ENCODE measurements around the gene TMEM134. TPM values are rescaled to one million over a fixed set of nuclear protein-coding genes. Genes with fewer than 3 reads are reported as not detected.
A peak's percentile ranks its signal among the peaks of the same experiment; 100 is the strongest.

Gene TMEM134
- total and polyA plus RNA-seq, 9 of the 15 experiments (the other 6 are each of a cell fraction or from before 2014, with no cell fraction given) = 0.63 to 48.4 (median 10.7) TPM

GRCh38 chr11:67510023-67510345 lies 40.9 kb upstream of the TMEM134 start (continued):
- TF ChIP-seq E2F6 (IDR thresholded peaks at IDR 0.05; ENCODE audit: borderline replicate concordance in 1 of 2, extremely low read depth in 1 of 2, insufficient read depth in 1 of 2, insufficient read length in 1 of 2, low read depth in 1 of 2, low read length in 1 of 2, poor library complexity in 1 of 2, severe bottlenecking in 1 of 2) = no peak

DNA sequence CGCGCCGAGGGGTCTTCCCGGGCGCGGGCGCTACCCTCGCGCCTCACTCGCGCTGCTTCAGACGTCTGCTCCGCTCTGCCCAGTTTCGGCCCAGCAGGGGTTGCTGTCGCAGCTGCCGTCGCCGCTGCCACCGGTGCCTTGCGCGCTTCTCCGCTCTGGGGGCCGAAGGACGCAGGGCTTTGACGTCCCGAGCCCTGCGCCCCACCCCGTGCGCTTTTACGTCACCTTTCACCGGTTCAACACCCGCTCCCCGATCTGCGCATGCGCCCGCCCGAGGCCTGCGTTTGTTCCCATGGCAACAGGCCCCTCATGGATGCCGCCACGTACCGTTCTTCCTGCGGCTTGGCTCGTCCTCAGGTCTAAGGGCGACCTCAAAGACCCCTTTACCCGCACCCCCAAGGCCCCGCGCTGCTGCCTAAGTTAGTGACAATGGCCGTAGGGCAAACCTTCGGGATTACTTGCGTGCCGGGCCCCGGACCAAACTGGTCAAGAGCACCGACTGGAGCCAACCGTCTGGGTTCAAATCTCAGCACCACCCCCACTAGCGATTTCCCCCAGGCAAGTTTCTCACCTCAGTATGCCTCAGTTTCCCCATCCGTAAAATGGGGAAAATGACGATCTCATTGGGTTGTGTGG lies 39.6 kb upstream of the TMEM134 start:
- in situ Hi-C loops (cut with MboI) = no loop called here
- intact Hi-C loops (cut with micrococcal nuclease) = loop anchor here (5.0 kb wide), 4 partner anchors 36 to 151 kb away; partner anchors contain the start of genes GSTP1 and RPS6KB2
- Histone ChIP-seq H4K20me1 (replicated peaks; ENCODE audit: control insufficient read depth, insufficient read depth, low read length) (no peaks in the 10 kb centered on the region), H3K9ac (ENCODE audit: insufficient read depth in 1 of 2, low read depth in 2 of 2, low read length in 2 of 2) (peak overlapping the region; percentile 87 to 99), H3K36me3 (ENCODE audit: control insufficient read depth, insufficient read depth, low read length) (peaks cover 10% of the 10 kb centered on the region; the same call in 2 of the 3 replicates), H3K4me3 (peak overlapping the region; percentile 79), H3K27me3 (ENCODE audit: control insufficient read depth in 2 of 2, insufficient read depth in 2 of 2, low read length in 2 of 2) (no peaks in the 10 kb centered on the region), H3K9me3 (replicated peaks; ENCODE audit: control insufficient read depth, insufficient read depth, low read depth, low read length) (no peaks in the 10 kb centered on the region), H3K27ac (ENCODE audit: extremely low read depth, low read depth, low read length) (peak overlapping the region; percentile 92), H3K79me2 (ENCODE audit: control insufficient read depth, insufficient read depth, low read length) (peaks cover 31% of the 10 kb centered on the region), H3K4me1 (replicated peaks in 1 of 2; ENCODE audit: control insufficient read depth in 2 of 2, insufficient read depth in 2 of 2, low read length in 2 of 2) (peaks cover 28 to 54% of the 10 kb centered on the region in 2 experiments), H3K4me2 (ENCODE audit: insufficient read depth, low read length) (peak overlapping the region; percentile 87), H3K9me1 (ENCODE audit: control insufficient read depth, insufficient read depth, low read length) (no peaks in the 10 kb centered on the region), H2AFZ (ENCODE audit: low read depth, low read length) (peak overlapping the region; percentile 97)
- ChIA-PET CTCF (ENCODE audit: low intra/inter-chr PET ratio) (no interaction called here), POLR2A (interaction anchor here (1.2 kb wide), 1 partner anchor 107 kb away, joined by 4 read pairs; the partner anchor contains the start of gene PPP1CA)
- ATAC-seq (peak; percentile 53), DNase-seq (ENCODE audit: extremely low read depth in 1 of 4, low spot score in 3 of 4) (peak; percentile 98 to 100 (median 100)), FAIRE-seq (no peak)
- no TSS peak for BruUV-seq (replicated peaks)
- 1% methylated on average over 43 of the region's 57 CpGs for WGBS (ENCODE audit: insufficient coverage, low coverage, missing lambda C conversion rate)
- TF ChIP-seq CEBPG (CRISPR knock-in tag; IDR thresholded peaks at IDR 0.05) (no peak; the same call in 1 of the 2 replicates), CEBPG (tag; conservative IDR thresholded peaks at IDR 0.05 in 1 of 2, IDR thresholded peaks at IDR 0.05 in 1 of 2) (no peak), DDX20 (tag; IDR thresholded peaks at IDR 0.05; ENCODE audit: low read depth) (no peak), MEIS2 (IDR thresholded peaks at IDR 0.05; ENCODE audit: partially characterized antibody) (peak; percentile 88), C11orf30 (IDR thresholded peaks at IDR 0.05; ENCODE audit: low read depth) (peak; percentile 97), CAMTA2 (CRISPR knock-in tag; conservative IDR thresholded peaks at IDR 0.05) (no peak), SRSF7 (optimal IDR thresholded peaks at IDR 0.05; ENCODE audit: low read depth, low read length) (no peak), MTA3 (IDR thresholded peaks at IDR 0.05; ENCODE audit: borderline replicate concordance) (0 out of 2 replicates have a peak, but pooled peaks have one; percentile 4), JUND (IDR thresholded peaks at IDR 0.05; ENCODE audit: borderline replicate concordance, low read depth, low read length) (peak; percentile 64), JUND (tag; IDR thresholded peaks at IDR 0.05; ENCODE audit: borderline replicate concordance, low read depth, low read length) (peak; percentile 60; the same call in 1 of the 3 replicates), HNRNPL (IDR thresholded peaks at IDR 0.05; ENCODE audit: low read depth, low read length) (no peak), ZNF41 (CRISPR knock-in tag; conservative IDR thresholded peaks at IDR 0.05) (no peak)
- TF ChIP-seq, protein P1, sequence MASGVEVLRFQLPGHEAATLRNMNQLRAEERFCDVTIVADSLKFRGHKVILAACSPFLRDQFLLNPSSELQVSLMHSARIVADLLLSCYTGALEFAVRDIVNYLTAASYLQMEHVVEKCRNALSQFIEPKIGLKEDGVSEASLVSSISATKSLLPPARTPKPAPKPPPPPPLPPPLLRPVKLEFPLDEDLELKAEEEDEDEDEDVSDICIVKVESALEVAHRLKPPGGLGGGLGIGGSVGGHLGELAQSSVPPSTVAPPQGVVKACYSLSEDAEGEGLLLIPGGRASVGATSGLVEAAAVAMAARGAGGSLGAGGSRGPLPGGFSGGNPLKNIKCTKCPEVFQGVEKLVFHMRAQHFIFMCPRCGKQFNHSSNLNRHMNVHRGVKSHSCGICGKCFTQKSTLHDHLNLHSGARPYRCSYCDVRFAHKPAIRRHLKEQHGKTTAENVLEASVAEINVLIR (CRISPR knock-in tag; IDR thresholded peaks at IDR 0.05) = peak; percentile 93
- TF ChIP-seq, protein P2, sequence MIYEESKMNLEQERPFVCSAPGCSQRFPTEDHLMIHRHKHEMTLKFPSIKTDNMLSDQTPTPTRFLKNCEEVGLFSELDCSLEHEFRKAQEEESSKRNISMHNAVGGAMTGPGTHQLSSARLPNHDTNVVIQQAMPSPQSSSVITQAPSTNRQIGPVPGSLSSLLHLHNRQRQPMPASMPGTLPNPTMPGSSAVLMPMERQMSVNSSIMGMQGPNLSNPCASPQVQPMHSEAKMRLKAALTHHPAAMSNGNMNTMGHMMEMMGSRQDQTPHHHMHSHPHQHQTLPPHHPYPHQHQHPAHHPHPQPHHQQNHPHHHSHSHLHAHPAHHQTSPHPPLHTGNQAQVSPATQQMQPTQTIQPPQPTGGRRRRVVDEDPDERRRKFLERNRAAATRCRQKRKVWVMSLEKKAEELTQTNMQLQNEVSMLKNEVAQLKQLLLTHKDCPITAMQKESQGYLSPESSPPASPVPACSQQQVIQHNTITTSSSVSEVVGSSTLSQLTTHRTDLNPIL (CRISPR knock-in tag; IDR thresholded peaks at IDR 0.05) = no peak
- TF ChIP-seq, protein P3, sequence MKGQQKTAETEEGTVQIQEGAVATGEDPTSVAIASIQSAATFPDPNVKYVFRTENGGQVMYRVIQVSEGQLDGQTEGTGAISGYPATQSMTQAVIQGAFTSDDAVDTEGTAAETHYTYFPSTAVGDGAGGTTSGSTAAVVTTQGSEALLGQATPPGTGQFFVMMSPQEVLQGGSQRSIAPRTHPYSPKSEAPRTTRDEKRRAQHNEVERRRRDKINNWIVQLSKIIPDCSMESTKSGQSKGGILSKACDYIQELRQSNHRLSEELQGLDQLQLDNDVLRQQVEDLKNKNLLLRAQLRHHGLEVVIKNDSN (CRISPR knock-in tag; IDR thresholded peaks at IDR 0.05) = peak; percentile 81

Measured in K562 (cell line).